Fibroblast of upper back skin (primary cell): ENCODE measurements around the gene GPNMB.

Source experiments
- DNase-seq: peaks from one replicate; pipeline ENCODE4 v3.0.0-alpha.2; 2013

Gene GPNMB

GRCh38 chr7:23232966-23233365 lies 13.6 kb upstream of the GPNMB start:
- DNase-seq: no peak

- DNase-seq: no peak
These were observed 11.8 kb upstream of the GPNMB start for GRCh38 chr7:23234569-23235296.

GRCh38 chr7:23235813-23236221 lies 10.8 kb upstream of the GPNMB start:
- peak; percentile 47 for DNase-seq

- no peak for DNase-seq
These were observed 9.6 kb upstream of the GPNMB start for GRCh38 chr7:23237000-23237399.

GRCh38 chr7:23238983-23239652 lies 7.5 kb upstream of the GPNMB start:
- no peak for DNase-seq

GRCh38 chr7:23239698-23240097 lies 6.9 kb upstream of the GPNMB start:
- DNase-seq: no peak

- no peak for DNase-seq
These were observed 4.3 kb upstream of the GPNMB start for GRCh38 chr7:23242321-23242720.

GRCh38 chr7:23242935-23243334 lies 3.6 kb upstream of the GPNMB start:
- DNase-seq: no peak

- no peak for DNase-seq
These were observed 549 bp downstream of the GPNMB start for GRCh38 chr7:23247046-23247602.

GRCh38 chr7:23247603-23248335 lies 1.2 kb downstream of the GPNMB start:
- DNase-seq: no peak

GRCh38 chr7:23249486-23249885 lies 2.9 kb downstream of the GPNMB start:
- no peak for DNase-seq

- no peak for DNase-seq
These were observed 7.6 kb downstream of the GPNMB start for GRCh38 chr7:23254051-23254681.

GRCh38 chr7:23256731-23257130 lies 10.2 kb downstream of the GPNMB start:
- DNase-seq: no peak

- no peak for DNase-seq
These were observed 13.8 kb downstream of the GPNMB start for GRCh38 chr7:23260371-23260770.

GRCh38 chr7:23261843-23262452 lies 15.4 kb downstream of the GPNMB start:
- DNase-seq: peak; percentile 61

GRCh38 chr7:23264916-23265458 lies 18.4 kb downstream of the GPNMB start:
- no peak for DNase-seq

- DNase-seq: no peak
These were observed 20.3 kb downstream of the GPNMB start for GRCh38 chr7:23266918-23267317.

GRCh38 chr7:23267357-23267756 lies 20.8 kb downstream of the GPNMB start:
- DNase-seq: no peak

GRCh38 chr7:23268167-23268566 lies 21.6 kb downstream of the GPNMB start:
- DNase-seq: no peak

- no peak for DNase-seq
These were observed 22.2 kb downstream of the GPNMB start for GRCh38 chr7:23268746-23269145.

GRCh38 chr7:23272275-23272674 lies 25.7 kb downstream of the GPNMB start:
- DNase-seq: no peak

- DNase-seq: peak; percentile 85
These were observed 26.6 kb downstream of the GPNMB start for GRCh38 chr7:23273141-23273599.
